Measurements from ENCODE around the gene SP6. TPM values are rescaled to one million over a fixed set of nuclear protein-coding genes. Genes with fewer than 3 reads are reported as not detected.

The SP6 gene
- total and polyA plus RNA-seq, 2 of the 4 experiments (the other 2 are of a cell fraction) = under 0.01 to 0.31 TPM

- no TSS peak for BruUV-seq (replicated peaks)
- H4K5ac ChIP-seq (ENCODE audit: low read depth, low read length) = no peak overlapping the region
- in situ Hi-C loops (cut with MboI; ENCODE audit: low sequenced_read_pairs) = no loop called here
- H3K14ac ChIP-seq (replicated peaks; ENCODE audit: low read depth, low read length) = no peak overlapping the region
- H4K8ac ChIP-seq (ENCODE audit: low read depth in 2 of 2, low read length in 2 of 2) = no peak overlapping the region
- H2BK120ac ChIP-seq (ENCODE audit: low read depth, low read length) = no peak overlapping the region
- H4K91ac ChIP-seq (ENCODE audit: insufficient read depth, low read depth, low read length) = no peak overlapping the region
- ChIA-PET POLR2A (ENCODE audit: unreplicated experiment) (no interaction called here), CTCF (no interaction called here)
- no peaks in the 10 kb centered on the region for H4K20me1 ChIP-seq (ENCODE audit: insufficient read depth, low read length)
- no peak overlapping the region for H3K4me3 ChIP-seq (ENCODE audit: insufficient read depth, low read depth, low read length)
- no peak overlapping the region for H2AK9ac ChIP-seq (replicated peaks; ENCODE audit: low read depth, low read length, poor library complexity)
- H3K27ac ChIP-seq (ENCODE audit: insufficient read depth, low read length) = no peak overlapping the region
- H2AK5ac ChIP-seq (ENCODE audit: low read depth, low read length) = no peak overlapping the region
- no peak overlapping the region for H3K4me2 ChIP-seq (ENCODE audit: low read depth, low read length)
- intact Hi-C loops (cut with micrococcal nuclease) = no loop called here
- no peak overlapping the region for H2BK20ac ChIP-seq (ENCODE audit: low read depth, low read length)
- dilution Hi-C loops (cut with HindIII; ENCODE audit: low sequenced_read_pairs, unreplicated experiment) = no loop called here
- H3K9ac ChIP-seq (ENCODE audit: low read depth, low read length) = no peak overlapping the region
- peaks cover 37 to 72% of the 10 kb centered on the region in 2 experiments for H3K79me1 ChIP-seq (ENCODE audit: low read depth in 1 of 2, low read length in 2 of 2)
- H3K56ac ChIP-seq (ENCODE audit: extremely low read depth, insufficient read depth, low read length) = no peak overlapping the region
- no peak overlapping the region for H2BK15ac ChIP-seq (ENCODE audit: low read depth, low read length)
- no peak overlapping the region for H3K23ac ChIP-seq (ENCODE audit: low read depth, low read length)
- no peaks in the 10 kb centered on the region for H3K9me3 ChIP-seq (ENCODE audit: control insufficient read depth, insufficient read depth, low read length)
- no peak overlapping the region for H3K4ac ChIP-seq (ENCODE audit: low read depth, low read length)
- DNase-seq (no peak), ATAC-seq (ENCODE audit: low read depth) (no peak)
- no peaks in the 10 kb centered on the region for H3K27me3 ChIP-seq (ENCODE audit: control insufficient read depth, insufficient read depth, low read length)
- TF ChIP-seq RCOR1 (IDR thresholded peaks at IDR 0.05; ENCODE audit: insufficient replicate concordance, low read length) (no peak), FOS (IDR thresholded peaks at IDR 0.05; ENCODE audit: low read depth, low read length) (no peak), MAFK (IDR thresholded peaks at IDR 0.05; ENCODE audit: low read depth, low read length) (no peak), CEBPB (IDR thresholded peaks at IDR 0.05; ENCODE audit: low read depth, low read length) (0 out of 2 replicates have a peak, but pooled peaks have one; percentile 7), MXI1 (IDR thresholded peaks at IDR 0.05; ENCODE audit: borderline replicate concordance, low read depth, low read length) (no peak)
- no peak overlapping the region for H2BK5ac ChIP-seq (ENCODE audit: low read depth, low read length, poor library complexity, severe bottlenecking)
- H3K36me3 ChIP-seq (ENCODE audit: control insufficient read depth, insufficient read depth, low read length) = no peaks in the 10 kb centered on the region
- no peak overlapping the region for H3K18ac ChIP-seq (ENCODE audit: low read depth, low read length)
- H3K4me1 ChIP-seq (ENCODE audit: control insufficient read depth, insufficient read depth, low read length) = peaks cover 1% of the 10 kb centered on the region; the same call in 1 of the 2 replicates
- H2AFZ ChIP-seq (replicated peaks; ENCODE audit: low read length, poor library complexity) = no peak overlapping the region
- 0 out of 2 replicates have a peak, but pooled peaks cover 7% of the 10 kb centered on the region for H3K9me1 ChIP-seq (ENCODE audit: insufficient read depth, low read length)
Measured at GRCh38 chr17:47898241-47898640, 47.3 kb upstream of the SP6 start.
